Epithelial cell of proximal tubule (primary cell): Measurements from ENCODE around the gene TOLLIP. TPM values are rescaled to one million over a fixed set of nuclear protein-coding genes. Genes with fewer than 3 reads are reported as not detected.

Experiments used
- DNase-seq: peaks from one replicate; pipeline ENCODE4 v3.0.0-alpha.2; 2011; ENCODE audit warnings: low read depth
- H3K4me3 ChIP-seq: 2 replicates; pipeline ENCODE4 v1.5.1; 2011; ENCODE audit warnings: low read depth, mild to moderate bottlenecking, low read length
- total RNA-seq: library from RNA; depleted of rRNA; stranded (reverse); fragments of >200 nt; gene quantifications from 2 replicates; pipeline ENCODE4 v1.2.3, GENCODE V29; 2015
- TF ChIP-seq, protein P1 (sequence below): conservative IDR thresholded peaks from 2 replicates; pipeline ENCODE4 v1.5.1; 2012; ENCODE audit warnings: low read depth, mild to moderate bottlenecking, low read length

TOLLIP gene
- total RNA-seq, 1 donor from 2014 or later = 22.0 TPM

DNA sequence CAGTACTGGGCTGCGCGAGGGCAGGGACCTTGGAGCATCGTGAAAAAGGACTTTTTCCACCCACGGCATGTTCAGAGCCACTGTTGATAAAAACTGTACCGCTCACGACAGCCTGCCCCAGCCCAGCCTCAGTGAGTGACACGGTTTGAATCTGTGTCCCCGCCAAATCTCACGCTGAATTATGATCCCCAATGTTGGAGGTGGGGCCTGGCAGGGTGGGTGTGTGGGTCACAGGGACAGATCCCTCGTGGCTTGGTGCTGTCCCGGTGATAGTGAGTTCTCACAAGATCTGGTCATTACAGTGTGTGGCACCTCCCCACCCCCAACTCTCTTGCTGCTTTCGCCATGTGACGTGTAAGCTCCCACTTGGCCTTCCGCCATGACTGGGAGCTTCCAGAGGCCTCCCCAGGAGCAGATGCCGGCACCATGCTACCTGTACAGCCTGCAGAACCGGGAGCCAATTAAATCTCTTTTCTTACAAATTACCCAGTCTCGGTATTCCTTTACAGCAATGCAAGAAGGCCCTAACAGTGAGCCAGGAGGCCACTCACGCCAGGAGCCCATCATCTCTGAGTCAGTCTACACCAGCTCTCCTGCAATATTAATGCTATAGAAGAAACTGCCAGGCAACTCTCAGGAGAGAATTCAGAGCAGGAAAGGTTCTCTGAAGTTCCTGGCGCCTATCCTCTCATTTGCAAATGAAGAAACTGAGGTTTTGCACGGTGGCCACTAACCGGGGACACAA lies 1.3 kb downstream of the TOLLIP start:
- no peak for DNase-seq
- TF ChIP-seq, protein P1, sequence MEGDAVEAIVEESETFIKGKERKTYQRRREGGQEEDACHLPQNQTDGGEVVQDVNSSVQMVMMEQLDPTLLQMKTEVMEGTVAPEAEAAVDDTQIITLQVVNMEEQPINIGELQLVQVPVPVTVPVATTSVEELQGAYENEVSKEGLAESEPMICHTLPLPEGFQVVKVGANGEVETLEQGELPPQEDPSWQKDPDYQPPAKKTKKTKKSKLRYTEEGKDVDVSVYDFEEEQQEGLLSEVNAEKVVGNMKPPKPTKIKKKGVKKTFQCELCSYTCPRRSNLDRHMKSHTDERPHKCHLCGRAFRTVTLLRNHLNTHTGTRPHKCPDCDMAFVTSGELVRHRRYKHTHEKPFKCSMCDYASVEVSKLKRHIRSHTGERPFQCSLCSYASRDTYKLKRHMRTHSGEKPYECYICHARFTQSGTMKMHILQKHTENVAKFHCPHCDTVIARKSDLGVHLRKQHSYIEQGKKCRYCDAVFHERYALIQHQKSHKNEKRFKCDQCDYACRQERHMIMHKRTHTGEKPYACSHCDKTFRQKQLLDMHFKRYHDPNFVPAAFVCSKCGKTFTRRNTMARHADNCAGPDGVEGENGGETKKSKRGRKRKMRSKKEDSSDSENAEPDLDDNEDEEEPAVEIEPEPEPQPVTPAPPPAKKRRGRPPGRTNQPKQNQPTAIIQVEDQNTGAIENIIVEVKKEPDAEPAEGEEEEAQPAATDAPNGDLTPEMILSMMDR = no peak
- peak overlapping the region; percentile 81 for H3K4me3 ChIP-seq

DNA sequence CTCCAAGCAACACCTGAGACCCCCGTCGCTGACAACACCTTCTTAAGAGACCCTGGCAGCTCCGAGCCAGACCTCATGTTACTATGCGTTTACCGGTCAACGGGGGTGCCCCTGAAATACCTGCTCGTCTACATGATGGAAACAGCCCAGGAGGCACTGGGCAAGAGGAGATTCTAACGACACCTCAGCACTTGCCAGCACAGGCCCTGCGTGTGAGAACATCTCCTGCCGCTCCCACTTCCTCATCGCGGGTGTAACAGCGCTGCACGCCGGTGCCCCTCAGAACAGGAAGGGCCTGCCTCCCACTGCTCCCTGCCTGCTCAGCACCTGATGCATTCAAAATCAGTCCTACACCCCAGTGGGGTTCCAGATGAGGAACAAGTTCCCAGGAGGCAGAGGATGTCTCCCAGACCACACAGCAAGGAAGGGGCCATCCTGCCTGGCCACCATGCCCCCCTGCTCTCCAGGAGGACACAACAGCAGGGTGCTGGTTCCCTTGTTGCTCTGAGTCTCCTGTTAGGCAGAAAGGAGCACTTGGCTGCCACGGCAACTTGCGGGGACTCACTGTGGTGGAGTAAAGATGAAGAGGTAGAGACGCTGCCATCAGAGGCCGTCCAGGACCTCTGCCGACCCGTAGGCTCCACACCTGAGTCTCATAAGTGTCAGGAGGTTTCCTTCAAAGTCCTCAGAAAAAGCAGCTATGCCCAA lies 2.1 kb downstream of the TOLLIP start:
- peak overlapping the region; percentile 81 for H3K4me3 ChIP-seq
- TF ChIP-seq, protein P1 = no peak
- DNase-seq = no peak

DNA sequence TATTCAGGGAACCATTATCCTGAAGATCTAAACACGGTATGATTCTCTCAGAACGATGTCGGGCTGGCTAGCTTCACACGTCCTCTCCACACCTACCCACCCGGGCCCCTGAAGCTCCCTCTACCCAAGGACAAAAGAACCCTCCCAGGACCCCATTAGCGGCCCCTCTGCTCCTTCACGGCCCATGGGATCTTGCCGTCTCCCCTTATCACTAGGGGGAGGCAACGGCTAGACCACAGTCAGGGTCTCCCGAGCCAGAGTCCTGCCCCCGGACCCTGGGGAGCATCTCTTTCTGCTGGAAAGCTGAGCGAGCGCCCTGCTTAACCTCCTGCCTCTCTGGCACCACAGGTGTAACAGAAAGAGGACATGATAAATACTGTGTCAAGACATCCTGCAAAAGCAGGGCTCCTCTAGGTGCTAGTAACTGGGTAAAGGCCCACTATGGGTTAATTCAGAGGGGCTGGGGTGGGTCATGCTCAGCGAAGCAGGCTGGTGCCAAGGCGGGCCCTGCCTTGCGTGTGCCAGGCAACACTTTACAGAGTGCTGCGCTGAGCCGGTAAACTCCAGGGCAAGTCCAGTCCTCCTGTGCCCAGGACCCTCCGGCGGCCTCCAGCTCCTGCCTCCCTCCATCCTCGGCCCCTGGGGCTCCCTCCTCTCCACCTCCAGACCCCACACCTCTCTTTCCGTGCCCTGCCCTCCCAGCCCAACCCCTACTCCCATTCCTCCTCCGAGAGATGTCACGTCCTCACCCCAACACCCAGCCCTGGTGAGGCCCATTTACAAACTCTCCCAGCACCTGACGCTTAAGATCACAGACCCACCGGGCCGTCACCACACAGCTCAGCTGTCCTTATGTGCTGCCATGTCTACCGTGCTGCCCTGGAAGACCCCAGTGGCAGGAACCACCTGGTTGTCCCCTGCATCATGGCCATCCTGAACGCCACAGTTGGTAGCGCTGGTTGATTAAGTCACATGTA lies 3.0 kb downstream of the TOLLIP start:
- no peak for DNase-seq
- TF ChIP-seq, protein P1 = no peak
- no peak overlapping the region for H3K4me3 ChIP-seq

DNA sequence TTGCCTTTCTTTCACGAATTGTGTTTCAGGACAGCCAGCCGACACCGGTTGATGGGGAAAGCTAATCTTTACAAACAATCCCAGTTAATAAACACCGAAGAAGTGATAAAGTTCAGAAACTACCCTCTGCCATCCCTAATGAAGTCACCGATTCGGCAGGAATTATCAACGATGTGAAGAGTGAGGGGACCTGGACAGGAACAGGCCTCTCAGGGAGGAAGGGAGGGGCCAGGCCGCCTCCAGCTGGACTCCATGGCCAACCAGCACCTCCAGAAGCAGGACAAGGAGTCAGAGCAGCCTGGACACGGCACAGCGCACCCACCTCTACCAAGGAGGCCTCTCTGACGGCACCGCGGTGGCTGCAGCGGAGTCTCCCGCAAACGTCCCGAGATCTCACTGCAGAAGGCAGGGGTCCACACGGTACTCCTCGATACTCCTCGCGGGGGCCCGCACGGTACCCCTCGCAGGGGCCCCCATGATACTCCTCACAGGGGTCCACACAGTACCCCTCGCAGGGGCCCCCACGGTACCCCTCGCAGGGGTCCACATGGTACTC lies 3.9 kb downstream of the TOLLIP start:
- peak overlapping the region; percentile 3 for H3K4me3 ChIP-seq
- no peak for DNase-seq
- TF ChIP-seq, protein P1 = no peak

DNA sequence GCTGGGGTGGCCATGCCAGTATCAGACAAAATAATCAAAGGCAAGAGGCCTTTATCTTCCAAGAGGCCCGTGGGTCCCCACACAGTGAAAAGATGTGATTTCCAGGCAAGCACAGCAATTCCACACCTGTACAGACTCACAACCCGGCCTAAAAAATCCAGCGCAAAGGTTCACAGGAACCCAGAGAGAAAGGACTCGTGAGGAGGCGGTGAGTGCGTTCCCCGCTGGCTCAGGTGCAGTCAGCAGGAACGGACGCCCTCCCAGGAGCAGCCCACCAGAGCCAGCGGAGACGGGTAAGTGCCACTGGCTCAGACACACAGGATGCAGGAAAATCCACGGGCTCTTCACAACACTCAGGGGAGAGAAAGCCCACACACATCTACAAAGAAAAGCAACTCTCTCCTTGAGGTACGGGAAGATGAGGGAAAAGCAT lies 4.4 kb downstream of the TOLLIP start:
- peak overlapping the region; percentile 3 for H3K4me3 ChIP-seq
- no peak for DNase-seq
- TF ChIP-seq, protein P1 = no peak

DNA sequence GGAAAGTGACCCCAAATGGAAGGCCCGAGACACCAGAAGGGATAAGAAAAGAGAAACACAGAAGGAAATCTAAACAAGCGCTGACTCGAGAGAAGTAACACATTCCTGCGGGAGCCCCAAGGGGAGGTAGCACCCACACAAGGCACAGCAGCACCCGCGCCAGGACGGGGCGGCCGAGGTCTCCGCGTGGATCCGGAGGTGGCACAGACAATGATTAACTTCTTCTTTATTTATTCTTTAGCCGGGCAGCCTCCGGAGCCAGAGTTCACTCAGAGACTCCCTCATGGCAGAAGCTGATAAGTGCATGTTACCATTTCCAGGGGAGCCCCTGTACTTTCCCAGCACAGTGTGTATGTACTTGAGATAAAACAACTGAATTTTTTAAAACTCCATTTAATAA lies 5.1 kb downstream of the TOLLIP start:
- TF ChIP-seq, protein P1 = no peak
- H3K4me3 ChIP-seq = peak overlapping the region; percentile 31
- DNase-seq = no peak
